Right cardiac atrium (tissue), 5 donors: ENCODE results near the gene NGF. TPM values are rescaled to one million over a fixed set of nuclear protein-coding genes. Genes with fewer than 3 reads are reported as not detected.
"Not testable (repeated sequence)": the region's sequence is repeated elsewhere in the genome, so short reads cannot be mapped to it uniquely, and the experiment has no call there.

ENCODE experiments used
- ATAC-seq, 2 donors: fragments of 200-7000 bp; cut with Tn5 transposase; one replicate each; pipeline versions ENCODE4 v1.8.0 to v1.9.1; 2020; ENCODE audit warnings: moderate library complexity in 2 of 2, mild to moderate bottlenecking in 1 of 2
- DNase-seq, 3 donors: peaks; one replicate each; pipeline ENCODE4 v3.0.0-alpha.2; 2020
- H3K27ac ChIP-seq: one replicate; pipeline ENCODE4 v1.5.1; 2013; ENCODE audit warnings: mild to moderate bottlenecking, low read length, control low read depth, moderate library complexity
- H3K27me3 ChIP-seq: one replicate; pipeline ENCODE4 v1.6.1; 2013; ENCODE audit not compliant: control insufficient read depth, insufficient read depth
- H3K4me1 ChIP-seq: one replicate; pipeline ENCODE4 v1.6.1; 2013; ENCODE audit warnings: low read length; ENCODE audit not compliant: control insufficient read depth, insufficient read depth
- H3K4me3 ChIP-seq: one replicate; pipeline ENCODE4 v1.5.1; 2013; ENCODE audit warnings: low read length, control low read depth
- H3K9me3 ChIP-seq: one replicate; pipeline ENCODE4 v1.6.1; 2013; ENCODE audit warnings: low read length; ENCODE audit not compliant: control insufficient read depth
- WGBS: extraction: QIAGEN DNeasy Blood & Tissue Kit; methylation state at CpG from one replicate; pipeline ENCODE4 v1.1.7; 2013; 5-methylcytosine and 5-hydroxymethylcytosine counted together
- intact Hi-C, 4 donors: fragments of 100-400 bp; cut with DNase I; formaldehyde crosslinking; loops; one replicate each; pipeline versions ENCODE4 v1.11.0 to v1.14.0; 2022 to 2023
- polyA plus RNA-seq: library from polyadenylated mRNA; stranded (reverse); fragments of 200-250 nt; gene quantifications from one replicate; pipeline ENCODE4 v1.2.3, GENCODE V29; 2013
- total RNA-seq, 4 donors: library from RNA; stranded (reverse); fragmentation: NEBNext Ultra II Directional; extraction: Animal tissue kit (Norgen Biotek cat#: 25700); gene quantifications; one replicate each; pipeline ENCODE4 v1.2.1, GENCODE V29; 2021
- donor health status: healthy with polysubstance abuse.
- donor health status: DM: no; HTN: yes; CAD: no.
- donor health status: DM: no; HTN: no; CAD: no.
- donor health status: DM: no; HTN: yes; CAD: no; lungs with severe emphysema.
- donor health status: DM: yes; HTN: yes; CAD: no.

The NGF gene
- total and polyA plus RNA-seq, 5 donors, result 3.3 to 17.4 (median 5.7) TPM

- DNase-seq (no peak), ATAC-seq (no peak)
- H3K4me3 ChIP-seq, result no peak overlapping the region
- intact Hi-C loops, result no loop called here
- 75% methylated on average over 2 of the region's 2 CpGs for WGBS
- H3K4me1 ChIP-seq, result no peaks in the 10 kb centered on the region
- H3K9me3 ChIP-seq, result no peaks in the 10 kb centered on the region
- H3K27ac ChIP-seq, result no peak overlapping the region
- no peaks in the 10 kb centered on the region for H3K27me3 ChIP-seq
Measured at GRCh38 chr1:115310581-115311473, 27.2 kb downstream of the NGF start.

- H3K4me3 ChIP-seq, H3K9me3 ChIP-seq, ATAC-seq, H3K27ac ChIP-seq, H3K4me1 ChIP-seq, DNase-seq, intact Hi-C loops, H3K27me3 ChIP-seq: not testable (repeated sequence)
Measured at GRCh38 chr1:115309504-115309903, 28.5 kb downstream of the NGF start.

- DNase-seq (no peak), ATAC-seq (no peak)
- Histone ChIP-seq H3K4me3 (no peak overlapping the region), H3K27me3 (no peaks in the 10 kb centered on the region), H3K4me1 (no peaks in the 10 kb centered on the region), H3K27ac (no peak overlapping the region), H3K9me3 (no peaks in the 10 kb centered on the region)
- intact Hi-C loops, result no loop called here
- WGBS, result 87% methylated on average over 1 of the region's 1 CpG
Measured at GRCh38 chr1:115308969-115309368, 29.1 kb downstream of the NGF start.

DNA sequence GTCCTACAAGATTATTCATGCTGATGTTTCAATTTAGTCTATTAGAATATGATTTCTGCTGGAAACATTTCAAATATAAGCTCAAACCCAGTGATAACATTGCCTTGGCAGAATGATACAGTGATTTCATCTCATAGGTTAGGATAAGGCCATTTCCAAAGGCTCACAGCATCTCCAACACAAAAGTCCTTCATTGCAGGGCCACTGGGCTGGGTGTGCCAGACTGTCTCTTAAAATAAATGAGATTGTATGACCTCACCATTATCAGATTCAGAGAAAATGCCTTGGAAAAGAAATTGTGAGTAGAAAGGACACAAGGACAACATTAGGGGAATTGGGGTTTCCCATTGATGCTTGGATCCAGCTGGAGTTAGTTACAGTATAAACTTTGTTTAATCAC, 30.4 kb downstream of the NGF start:
- ATAC-seq (peak in 1 of 2 donors; percentile 45), DNase-seq (no peak)
- Histone ChIP-seq H3K4me3 (no peak overlapping the region), H3K4me1 (no peaks in the 10 kb centered on the region), H3K27ac (no peak overlapping the region), H3K9me3 (no peaks in the 10 kb centered on the region), H3K27me3 (no peaks in the 10 kb centered on the region)
- intact Hi-C loops, result no loop called here

GRCh38 chr1:115306146-115306545, 31.9 kb downstream of the NGF start:
- Histone ChIP-seq H3K27me3 (no peaks in the 10 kb centered on the region), H3K27ac (no peak overlapping the region), H3K4me1 (no peaks in the 10 kb centered on the region), H3K9me3 (no peaks in the 10 kb centered on the region), H3K4me3 (no peak overlapping the region)
- no peak for DNase-seq
- no peak for ATAC-seq
- WGBS, result 78% methylated on average over 2 of the region's 2 CpGs
- intact Hi-C loops, result no loop called here

DNA sequence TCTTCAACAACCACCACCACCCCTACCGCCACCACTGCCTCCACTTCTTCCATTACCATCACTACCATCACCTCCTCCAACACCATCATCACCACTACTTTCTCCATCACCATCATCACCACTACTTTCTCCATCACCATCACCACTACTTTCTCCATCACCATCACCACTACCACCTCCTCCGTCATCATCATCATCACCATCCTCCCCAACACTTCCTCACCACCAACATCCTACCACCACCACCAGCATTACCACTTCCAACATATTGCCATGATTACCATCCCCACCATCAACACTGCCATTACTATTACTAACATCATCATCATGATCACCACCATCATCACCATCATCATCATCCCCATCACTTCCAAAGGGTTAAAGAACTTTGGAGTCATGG, 34.7 kb downstream of the NGF start:
- WGBS, result 93% methylated on average over 2 of the region's 2 CpGs
- no peak overlapping the region for H3K4me3 ChIP-seq
- no peaks in the 10 kb centered on the region for H3K9me3 ChIP-seq
- no peak for ATAC-seq
- DNase-seq, result no peak
- H3K27ac ChIP-seq, result no peak overlapping the region
- H3K4me1 ChIP-seq, result no peaks in the 10 kb centered on the region
- H3K27me3 ChIP-seq, result no peaks in the 10 kb centered on the region
- intact Hi-C loops, result no loop called here

DNA sequence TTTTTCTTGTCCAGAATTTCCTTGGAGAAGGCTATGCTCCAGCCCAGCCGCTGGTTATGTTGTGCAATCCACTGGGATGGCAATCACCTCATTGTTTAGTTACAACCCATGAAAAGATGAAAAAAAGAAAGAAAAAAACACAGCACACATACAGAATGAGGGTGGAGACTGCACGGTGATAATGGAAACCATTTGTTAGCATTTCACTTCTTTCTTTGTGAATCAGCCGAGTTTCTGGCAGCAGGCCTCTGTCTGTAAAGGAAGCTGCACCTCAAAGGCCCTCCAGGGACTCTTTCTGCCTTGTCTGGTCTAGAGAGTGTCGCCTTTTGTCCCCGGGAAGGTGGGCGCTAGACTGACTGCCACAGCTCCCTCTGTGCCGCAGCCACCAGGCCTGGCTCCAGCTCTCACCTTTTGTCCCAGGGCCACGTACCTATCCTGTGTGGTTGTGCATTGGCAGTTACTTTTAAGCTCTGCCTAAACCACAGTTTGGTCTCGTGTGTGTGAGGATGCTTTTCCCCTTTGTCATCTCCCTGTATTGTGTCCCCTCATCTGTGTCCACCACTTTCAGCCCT, 35.6 kb downstream of the NGF start:
- intact Hi-C loops, result no loop called here
- Histone ChIP-seq H3K4me3 (no peak overlapping the region), H3K4me1 (no peaks in the 10 kb centered on the region), H3K27me3 (no peaks in the 10 kb centered on the region), H3K27ac (peak overlapping the region; percentile 29), H3K9me3 (no peaks in the 10 kb centered on the region)
- peak; percentile 68 to 78 for ATAC-seq
- peak; percentile 36 to 71 (median 61) for DNase-seq
- WGBS, result 53% methylated on average over 9 of the region's 9 CpGs

GRCh38 chr1:115301438-115302020, 36.5 kb downstream of the NGF start:
- Histone ChIP-seq H3K27me3 (no peaks in the 10 kb centered on the region), H3K9me3 (no peaks in the 10 kb centered on the region), H3K4me1 (peaks cover 4% of the 10 kb centered on the region), H3K27ac (no peak overlapping the region), H3K4me3 (no peak overlapping the region)
- ATAC-seq, result peak; percentile 19 to 26
- intact Hi-C loops, result no loop called here
- WGBS, result 66% methylated on average over 8 of the region's 8 CpGs
- no peak for DNase-seq

DNA sequence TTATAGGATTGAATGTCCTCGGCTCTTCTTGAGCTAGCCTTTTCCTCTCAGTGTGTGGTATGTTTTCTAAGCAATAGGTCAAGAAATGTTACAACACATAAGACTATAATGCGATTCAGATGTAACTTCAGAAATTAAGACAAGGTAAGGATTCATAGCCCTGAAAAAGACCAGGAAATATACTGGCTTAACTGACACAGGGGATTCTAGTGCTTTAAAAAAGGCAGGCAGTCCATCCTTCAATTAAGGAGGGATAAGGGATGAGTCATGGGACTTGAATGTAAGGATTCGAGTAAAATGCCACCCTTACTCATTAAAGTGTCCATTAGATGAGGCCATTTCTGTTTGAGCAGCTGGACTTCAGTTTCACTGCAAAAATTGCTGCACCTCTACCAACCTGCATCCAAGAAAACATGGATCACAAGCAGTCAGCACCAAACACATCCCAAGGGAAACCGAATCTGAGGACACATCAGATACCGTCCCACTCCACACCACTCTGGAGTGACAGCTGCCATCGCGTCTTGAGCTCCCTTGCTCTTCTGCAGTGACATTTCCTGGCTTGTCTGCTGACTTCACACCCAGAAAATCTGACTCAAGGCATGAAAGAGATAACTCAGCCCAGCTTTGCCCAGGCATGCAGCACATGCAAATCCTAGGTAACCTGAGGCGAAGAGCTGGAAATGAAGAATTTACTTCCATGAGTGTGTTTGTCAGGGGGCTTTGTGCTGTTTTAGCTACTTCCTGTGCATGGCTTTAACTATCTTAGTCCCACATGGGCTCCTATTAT, 37.8 kb downstream of the NGF start:
- no peaks in the 10 kb centered on the region for H3K9me3 ChIP-seq
- H3K27ac ChIP-seq, result no peak overlapping the region
- no peak for ATAC-seq
- H3K27me3 ChIP-seq, result no peaks in the 10 kb centered on the region
- DNase-seq, result no peak
- H3K4me1 ChIP-seq, result peaks cover 4% of the 10 kb centered on the region
- H3K4me3 ChIP-seq, result no peak overlapping the region
- WGBS, result 50% methylated on average over 8 of the region's 8 CpGs
- intact Hi-C loops, result no loop called here

GRCh38 chr1:115299266-115299665, 38.8 kb downstream of the NGF start:
- Histone ChIP-seq H3K4me1 (peaks cover 4% of the 10 kb centered on the region), H3K27ac (no peak overlapping the region), H3K4me3 (no peak overlapping the region), H3K9me3 (no peaks in the 10 kb centered on the region), H3K27me3 (no peaks in the 10 kb centered on the region)
- ATAC-seq (peak in 1 of 2 donors; percentile 55), DNase-seq (no peak)
- intact Hi-C loops, result no loop called here
- 76% methylated on average over 2 of the region's 2 CpGs for WGBS

DNA sequence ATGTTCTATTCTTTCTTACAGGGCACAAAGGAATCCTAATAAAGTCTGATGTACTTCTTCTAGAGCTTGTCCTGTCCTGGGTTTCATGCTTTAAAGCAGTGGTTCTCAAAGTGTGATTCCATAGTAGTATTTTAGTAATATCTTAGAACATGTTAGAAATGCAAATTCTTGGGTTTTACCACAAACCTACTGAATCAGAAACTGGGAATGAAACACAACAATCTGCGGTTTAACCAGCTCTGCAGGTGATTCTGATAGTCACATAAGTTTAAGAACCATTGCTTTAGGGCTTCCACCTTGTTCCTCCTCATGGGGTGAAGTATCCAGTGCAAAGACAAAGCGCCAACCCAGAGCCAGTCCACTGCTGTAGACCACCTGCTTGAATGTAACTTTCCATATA, 41.1 kb downstream of the NGF start:
- intact Hi-C loops, result no loop called here
- H3K4me1 ChIP-seq, result peaks cover 4% of the 10 kb centered on the region
- 88% methylated on average over 2 of the region's 2 CpGs for WGBS
- H3K27me3 ChIP-seq, result no peaks in the 10 kb centered on the region
- ATAC-seq (no peak), DNase-seq (no peak)
- H3K4me3 ChIP-seq, result no peak overlapping the region
- no peaks in the 10 kb centered on the region for H3K9me3 ChIP-seq
- H3K27ac ChIP-seq, result no peak overlapping the region
